ENCODE measurements around the gene AURKAIP1.
A peak's percentile ranks its signal among the peaks of the same experiment; 100 is the strongest.
"Not testable (repeated sequence)": the region's sequence is repeated elsewhere in the genome, so short reads cannot be mapped to it uniquely, and the experiment has no call there.

AURKAIP1 gene

GRCh38 chr1:1385339-1385738 lies 10.3 kb upstream of the AURKAIP1 start:
- DNase-seq: not testable (repeated sequence)

- no peak for DNase-seq
These were observed 6.3 kb upstream of the AURKAIP1 start for GRCh38 chr1:1381294-1381693.

GRCh38 chr1:1380860-1381259 lies 5.9 kb upstream of the AURKAIP1 start:
- no peak for DNase-seq

GRCh38 chr1:1377540-1378205 lies 2.7 kb upstream of the AURKAIP1 start:
- no peak for DNase-seq

- no peak for DNase-seq
These were observed 1.7 kb upstream of the AURKAIP1 start for GRCh38 chr1:1376551-1377226.

GRCh38 chr1:1374589-1374928 lies 448 bp downstream of the AURKAIP1 start:
- DNase-seq: no peak

- no peak for DNase-seq
These were observed 1.0 kb downstream of the AURKAIP1 start for GRCh38 chr1:1373815-1374588.

- DNase-seq: no peak
These were observed 1.8 kb downstream of the AURKAIP1 start for GRCh38 chr1:1373051-1373814.

- DNase-seq: peak; percentile 81
These were observed 3.0 kb downstream of the AURKAIP1 start for GRCh38 chr1:1371746-1372711.

GRCh38 chr1:1371364-1371745 lies 3.7 kb downstream of the AURKAIP1 start:
- DNase-seq: peak; percentile 50

GRCh38 chr1:1370771-1371300 lies 4.2 kb downstream of the AURKAIP1 start:
- no peak for DNase-seq

GRCh38 chr1:1370094-1370493 lies 4.9 kb downstream of the AURKAIP1 start:
- not testable (repeated sequence) for DNase-seq

GRCh38 chr1:1367315-1367714 lies 7.7 kb downstream of the AURKAIP1 start:
- DNase-seq: no peak

- DNase-seq: no peak
These were observed 8.3 kb downstream of the AURKAIP1 start for GRCh38 chr1:1366699-1367066.

GRCh38 chr1:1365875-1366698 lies 8.9 kb downstream of the AURKAIP1 start:
- no peak for DNase-seq

GRCh38 chr1:1364266-1364665 lies 10.7 kb downstream of the AURKAIP1 start:
- DNase-seq: no peak

- no peak for DNase-seq
These were observed 13.0 kb downstream of the AURKAIP1 start for GRCh38 chr1:1361982-1362423.

GRCh38 chr1:1361233-1361981 lies 13.6 kb downstream of the AURKAIP1 start:
- no peak for DNase-seq

GRCh38 chr1:1360506-1361169 lies 14.4 kb downstream of the AURKAIP1 start:
- no peak for DNase-seq

Measured in activated naive CD4-positive, alpha-beta T cell treated with Interleukin-2 at 50 U/mL for 16 hours (primary cell).